HG03521 (cell line): Measurements from ENCODE around the gene ITPR3.

Source experiments
- ATAC-seq: cut with Tn5 transposase; IDR thresholded peaks from one replicate; pipeline ENCODE4 v1.9.1; 2021; ENCODE audit warnings: mild to moderate bottlenecking, moderate library complexity; ENCODE audit not compliant: unreplicated experiment

ITPR3 gene

GRCh38 chr6:33711140-33712129 lies 90.3 kb downstream of the ITPR3 start, which contains the start of gene UQCC2:
Gene UQCC2 (minus strand): TSS chr6:33711700. CDS start chr6:33711686, 14 bp downstream.
- peak; percentile 89 for ATAC-seq

- no peak for ATAC-seq
Observed at GRCh38 chr6:33712914-33713313, 91.8 kb downstream of the ITPR3 start.

GRCh38 chr6:33713786-33714185 lies 92.7 kb downstream of the ITPR3 start:
- ATAC-seq = no peak

- ATAC-seq = no peak
Observed at GRCh38 chr6:33714385-33715040, 93.4 kb downstream of the ITPR3 start.

GRCh38 chr6:33716379-33716778 lies 95.3 kb downstream of the ITPR3 start:
- ATAC-seq = no peak

GRCh38 chr6:33716890-33717632 lies 95.9 kb downstream of the ITPR3 start:
- no peak for ATAC-seq

- no peak for ATAC-seq
Observed at GRCh38 chr6:33717934-33718455, 96.9 kb downstream of the ITPR3 start.

GRCh38 chr6:33718713-33719112 lies 97.6 kb downstream of the ITPR3 start:
- no peak for ATAC-seq

- ATAC-seq = no peak
Observed at GRCh38 chr6:33719326-33719987, 98.3 kb downstream of the ITPR3 start.

- no peak for ATAC-seq
Observed at GRCh38 chr6:33720998-33721397, 99.9 kb downstream of the ITPR3 start.

- no peak for ATAC-seq
Observed at GRCh38 chr6:33721508-33721907, 100.4 kb downstream of the ITPR3 start.

GRCh38 chr6:33722103-33722623 lies 101.0 kb downstream of the ITPR3 start:
- no peak for ATAC-seq

GRCh38 chr6:33723371-33724085 lies 102.4 kb downstream of the ITPR3 start:
- ATAC-seq = no peak

GRCh38 chr6:33724102-33725023 lies 103.2 kb downstream of the ITPR3 start:
- no peak for ATAC-seq

GRCh38 chr6:33725222-33725621 lies 104.1 kb downstream of the ITPR3 start:
- ATAC-seq = no peak

- ATAC-seq = no peak
Observed at GRCh38 chr6:33725891-33726673, 105.0 kb downstream of the ITPR3 start.

- ATAC-seq = no peak
Observed at GRCh38 chr6:33726696-33727095, 105.6 kb downstream of the ITPR3 start.

GRCh38 chr6:33727126-33727525 lies 106.0 kb downstream of the ITPR3 start:
- ATAC-seq = no peak
